Stimulated activated CD8-positive, alpha-beta memory T cell treated with anti-CD3 and anti-CD28 coated beads, Interleukin-4, amount 100 ng/mL, for 48 hours (primary cell): Measurements from ENCODE around the gene CNTNAP4.

Experiments used
- DNase-seq: peaks from one replicate; pipeline ENCODE4 v3.0.0-alpha.2; 2020

Gene CNTNAP4

DNA sequence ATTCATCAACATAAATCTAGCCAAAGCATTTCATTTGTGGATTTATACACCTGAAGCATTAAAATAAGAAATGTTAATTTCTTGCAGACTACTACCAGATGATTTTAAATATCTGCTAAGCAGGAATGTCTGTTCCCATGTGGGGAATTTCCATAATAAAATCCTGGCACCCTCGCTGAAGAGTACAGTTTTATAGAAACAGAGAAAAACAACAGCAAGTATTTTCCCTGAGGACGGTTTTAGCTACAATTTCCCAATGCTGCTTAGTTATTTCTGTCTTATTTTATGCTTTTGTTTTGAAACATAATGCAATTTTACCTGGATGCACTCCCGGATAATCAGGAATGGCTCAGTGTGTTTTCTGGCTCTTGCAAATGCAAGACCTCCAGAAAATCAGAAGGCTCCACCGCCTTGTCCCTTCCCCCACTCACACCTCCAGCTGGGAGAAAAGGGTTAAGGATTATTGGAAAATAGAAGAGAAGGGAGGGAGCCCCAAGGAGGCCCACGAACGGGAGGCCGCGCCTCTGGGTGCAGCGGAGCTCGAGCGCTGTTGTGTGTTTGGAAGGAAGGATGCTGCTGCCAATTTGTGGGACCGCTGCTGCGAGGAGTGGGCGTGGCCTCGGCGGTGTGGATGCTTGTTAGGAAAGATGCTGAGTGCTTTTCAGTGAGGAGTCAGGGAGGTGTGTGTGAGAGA is at the start of gene CNTNAP4:
TSS of gene CNTNAP4 (plus strand) at position 657 of the 694 bp plus-strand sequence. CDS start 262 bp downstream, outside the sequence.
- DNase-seq, result no peak

DNA sequence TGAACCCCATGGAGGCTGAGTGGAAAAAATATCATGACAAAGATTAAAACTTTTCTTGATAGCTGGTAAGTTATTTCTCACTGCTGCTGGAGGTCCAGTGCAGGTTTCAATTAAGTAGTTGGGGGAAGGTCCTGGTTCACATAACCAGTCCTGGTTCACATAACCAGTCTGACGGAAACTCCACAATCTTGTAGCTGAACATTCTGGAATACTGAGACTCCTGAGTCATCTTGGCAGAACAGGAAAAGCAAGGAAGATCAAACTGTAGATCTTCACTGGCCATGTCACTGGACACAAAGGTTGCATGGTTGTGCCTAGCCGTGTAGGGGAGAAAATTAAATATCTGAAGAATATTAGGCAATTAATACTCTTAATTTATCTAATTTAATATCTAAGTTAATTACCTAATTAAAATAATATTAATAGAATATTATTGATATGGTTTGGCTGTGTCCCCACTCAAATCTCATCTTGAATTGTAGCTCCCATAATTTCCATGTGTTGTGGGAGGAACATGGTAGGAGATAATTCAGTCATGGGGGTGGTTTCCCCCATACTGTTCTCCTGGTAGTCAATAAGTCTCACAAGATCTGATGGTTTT is 48.6 kb upstream of the CNTNAP4 start:
- no peak for DNase-seq

DNA sequence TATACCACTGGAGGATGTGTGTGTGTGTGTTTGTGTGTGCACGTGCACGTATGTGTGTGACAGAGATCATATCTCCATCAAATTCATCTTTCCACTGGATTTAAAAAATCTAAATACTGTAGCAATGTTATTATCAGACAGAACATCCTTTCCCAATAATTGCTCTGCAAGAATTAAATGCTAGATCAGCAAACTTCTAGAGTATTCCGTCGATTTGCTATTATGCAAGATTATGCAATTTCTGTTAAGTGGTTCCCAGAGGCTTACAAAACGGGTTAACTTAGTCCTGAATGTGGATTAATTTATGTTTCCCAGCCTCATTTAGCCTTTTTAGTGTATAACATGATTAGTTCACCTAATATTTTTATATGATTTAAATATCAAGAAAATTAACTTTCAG is 44.5 kb upstream of the CNTNAP4 start:
- no peak for DNase-seq

DNA sequence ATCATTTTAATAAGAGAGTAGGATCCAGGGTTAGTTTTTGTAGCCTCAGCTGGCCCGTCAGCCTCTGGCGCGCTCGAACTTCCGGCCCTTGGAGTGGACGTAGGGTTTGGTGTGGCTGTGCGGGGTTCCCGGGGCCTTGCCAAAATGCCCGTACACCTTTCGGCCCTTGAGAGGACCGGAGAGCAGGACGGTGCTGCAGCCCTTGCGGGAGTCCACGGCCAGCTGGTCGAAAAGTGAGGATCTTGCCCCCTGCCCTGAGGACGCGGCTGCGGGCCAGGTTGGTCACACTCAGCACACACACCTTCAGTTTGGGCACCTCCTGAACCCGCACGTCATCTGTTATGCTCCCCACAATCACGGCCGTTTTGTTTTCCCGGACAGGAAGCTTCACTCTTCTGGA is 42.2 kb upstream of the CNTNAP4 start:
- no peak for DNase-seq

DNA sequence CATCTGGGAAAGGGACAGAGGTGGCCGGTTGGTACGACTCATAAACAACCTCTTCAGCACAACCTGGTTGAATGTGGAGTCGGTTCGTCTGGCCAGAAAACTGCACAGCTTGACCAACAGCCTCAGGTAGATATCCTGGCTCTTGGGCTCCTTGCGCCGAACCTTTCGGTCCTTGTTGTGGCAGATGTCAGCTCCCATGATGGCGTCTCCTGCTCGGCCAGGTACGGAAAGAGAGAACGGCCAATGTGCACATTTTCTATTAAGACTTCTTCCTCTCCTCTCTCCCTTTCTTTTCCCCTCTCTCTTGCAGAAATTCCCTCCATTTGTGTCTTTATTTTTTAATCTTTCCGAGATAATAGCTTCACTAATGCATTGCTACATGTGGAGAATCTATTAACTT is 41.8 kb upstream of the CNTNAP4 start:
- no peak for DNase-seq

DNA sequence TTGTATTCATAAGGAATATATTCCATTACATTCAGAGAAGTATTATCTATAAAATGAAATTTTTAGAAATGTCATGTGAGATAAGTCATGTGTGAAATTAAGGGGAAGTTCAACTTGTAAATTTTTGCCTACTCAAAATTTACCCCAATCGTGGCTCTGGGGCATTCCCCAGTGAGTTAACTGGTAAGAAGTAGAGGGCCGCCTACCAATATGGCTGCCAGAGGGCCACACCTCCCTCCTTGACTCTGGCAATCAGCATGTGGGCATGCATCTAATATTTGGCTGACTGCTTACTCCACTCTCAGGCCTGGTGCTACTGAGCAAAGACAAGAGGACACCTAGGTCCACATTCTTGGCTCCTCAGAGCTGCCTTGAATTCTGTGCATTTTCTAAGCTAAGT is 39.7 kb upstream of the CNTNAP4 start:
- no peak for DNase-seq

- no peak for DNase-seq
These were observed 35.4 kb upstream of the CNTNAP4 start for GRCh38 chr16:76241755-76242154.

DNA sequence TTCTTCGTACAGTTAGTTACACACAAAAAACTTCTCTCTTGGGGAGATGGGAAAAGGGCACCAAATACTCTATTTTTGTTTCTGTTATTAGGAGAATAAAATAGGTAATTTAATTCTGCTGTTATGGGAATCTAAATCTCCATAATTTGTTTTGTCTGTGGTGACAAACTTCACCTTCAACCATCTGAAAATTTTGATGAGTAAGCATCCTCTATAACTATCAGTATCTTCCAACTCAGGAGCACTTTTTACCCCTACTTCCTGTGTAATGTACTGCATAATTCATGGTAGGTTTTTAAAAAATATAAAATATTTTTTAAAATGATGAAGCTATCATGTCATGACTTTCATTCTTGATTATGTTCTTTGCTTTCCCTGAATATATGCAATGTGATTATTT is 33.6 kb upstream of the CNTNAP4 start:
- DNase-seq, result no peak

DNA sequence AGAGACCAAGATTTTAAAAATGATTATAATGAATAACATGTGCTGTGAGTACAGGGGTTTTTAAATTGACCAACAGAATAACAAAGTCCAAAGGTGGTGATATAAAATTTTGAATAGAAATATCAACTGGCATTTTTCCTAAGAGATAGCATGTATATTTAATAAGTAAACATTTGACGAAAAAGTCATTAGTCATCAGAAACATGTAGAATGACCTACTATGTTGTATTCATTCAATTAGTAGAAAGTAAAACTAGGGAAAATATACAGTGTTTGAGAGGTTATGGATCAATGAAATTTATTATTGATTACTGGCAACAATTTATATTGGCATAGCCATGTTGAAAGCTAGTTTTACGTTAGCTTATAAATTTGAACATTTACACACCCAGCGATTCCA is 30.6 kb upstream of the CNTNAP4 start:
- DNase-seq, result no peak

DNA sequence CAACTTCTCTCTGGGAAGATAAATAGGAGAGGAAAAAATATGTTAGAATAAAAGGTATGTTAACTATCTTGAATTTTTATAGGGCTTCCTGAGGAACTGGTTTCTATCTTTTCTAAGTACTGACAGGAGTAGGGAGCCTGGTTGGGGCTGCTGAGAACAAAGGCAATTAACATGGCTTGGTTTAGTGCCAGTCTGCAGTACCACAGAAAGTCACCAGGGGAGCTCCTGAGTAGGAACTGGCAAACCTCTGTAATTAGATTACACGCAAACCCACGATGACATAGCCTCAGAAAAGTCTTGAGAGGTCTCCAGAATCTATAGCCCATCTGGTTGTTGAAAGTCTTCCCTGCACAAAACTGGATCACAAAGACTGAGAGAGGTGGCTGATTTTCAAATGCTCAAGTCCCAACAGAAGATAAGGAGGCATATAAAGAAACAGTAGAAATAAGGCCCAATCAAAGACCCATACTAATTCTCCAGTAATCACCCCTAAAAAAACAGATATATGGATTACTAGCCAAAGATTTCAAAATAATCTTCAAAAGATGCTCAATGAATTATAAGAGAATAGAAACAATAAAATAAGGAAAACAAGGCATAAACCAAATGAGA is 11.7 kb upstream of the CNTNAP4 start:
- DNase-seq, result peak; percentile 47

GRCh38 chr16:76268824-76269223 is 8.4 kb upstream of the CNTNAP4 start:
- DNase-seq, result no peak

DNA sequence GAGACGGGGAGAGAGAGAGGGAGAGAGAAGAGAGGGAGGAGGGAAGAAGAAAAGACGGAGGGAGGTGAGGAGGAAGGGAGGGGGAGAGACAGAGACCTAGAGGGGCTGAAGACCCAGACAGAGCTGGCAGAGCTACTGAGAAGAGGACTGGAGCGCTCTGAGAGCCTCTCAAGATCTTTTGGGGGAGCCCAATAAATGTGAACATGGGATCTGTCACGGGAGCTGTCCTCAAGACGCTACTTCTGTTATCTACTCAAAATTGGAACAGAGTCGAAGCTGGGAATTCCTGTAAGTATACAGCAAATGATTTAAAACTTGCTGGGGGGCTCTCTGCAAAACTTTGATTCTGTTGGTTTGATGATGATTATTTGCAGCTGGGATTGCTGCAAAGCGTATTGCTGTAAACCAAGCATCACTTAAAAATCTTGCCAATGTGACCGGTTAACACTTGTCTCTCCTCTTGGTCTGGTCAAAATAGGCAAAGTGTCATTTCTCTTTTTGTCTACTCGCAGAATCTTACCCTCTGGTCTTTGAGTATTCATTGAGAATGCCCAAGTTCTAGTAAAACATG is 344 bp downstream of the CNTNAP4 start:
- DNase-seq, result no peak

DNA sequence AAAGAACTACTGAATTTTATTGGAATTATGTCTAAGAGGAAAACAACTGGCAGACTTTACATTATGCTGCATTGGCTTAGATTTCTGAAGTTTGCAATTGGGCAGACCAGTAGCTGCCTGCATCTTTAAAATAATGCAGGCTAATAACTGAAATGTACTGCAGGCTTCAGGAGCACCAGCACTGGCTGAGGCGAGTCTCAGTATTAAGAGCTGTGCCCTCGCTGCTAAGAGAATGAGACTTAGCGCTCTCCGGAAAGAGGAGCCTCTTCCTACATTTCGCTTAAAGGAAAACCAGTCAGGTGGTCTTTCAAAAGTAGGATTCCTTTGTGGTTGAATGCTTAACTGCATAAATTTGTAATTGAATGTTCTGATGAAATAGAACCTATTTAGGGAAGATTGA is 885 bp downstream of the CNTNAP4 start:
- DNase-seq, result no peak

DNA sequence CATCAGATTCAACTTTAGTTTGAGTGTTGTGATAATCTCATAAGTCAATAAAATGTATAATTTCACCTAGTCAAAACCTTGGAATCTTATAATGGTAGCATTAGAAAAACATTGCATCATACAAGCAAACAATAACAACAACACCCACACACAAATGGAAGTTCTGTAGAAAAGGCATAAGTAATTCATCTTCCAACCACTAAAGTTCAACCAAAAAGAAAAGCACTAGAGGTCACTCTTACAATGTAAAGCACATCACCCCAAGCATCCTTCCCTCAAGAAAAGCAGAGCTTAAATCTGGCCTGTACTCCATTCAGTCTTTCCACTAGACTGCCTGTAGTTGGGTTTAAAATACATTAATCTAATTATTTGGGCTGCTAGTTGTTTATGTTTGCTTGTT is 1.8 kb downstream of the CNTNAP4 start:
- no peak for DNase-seq

DNA sequence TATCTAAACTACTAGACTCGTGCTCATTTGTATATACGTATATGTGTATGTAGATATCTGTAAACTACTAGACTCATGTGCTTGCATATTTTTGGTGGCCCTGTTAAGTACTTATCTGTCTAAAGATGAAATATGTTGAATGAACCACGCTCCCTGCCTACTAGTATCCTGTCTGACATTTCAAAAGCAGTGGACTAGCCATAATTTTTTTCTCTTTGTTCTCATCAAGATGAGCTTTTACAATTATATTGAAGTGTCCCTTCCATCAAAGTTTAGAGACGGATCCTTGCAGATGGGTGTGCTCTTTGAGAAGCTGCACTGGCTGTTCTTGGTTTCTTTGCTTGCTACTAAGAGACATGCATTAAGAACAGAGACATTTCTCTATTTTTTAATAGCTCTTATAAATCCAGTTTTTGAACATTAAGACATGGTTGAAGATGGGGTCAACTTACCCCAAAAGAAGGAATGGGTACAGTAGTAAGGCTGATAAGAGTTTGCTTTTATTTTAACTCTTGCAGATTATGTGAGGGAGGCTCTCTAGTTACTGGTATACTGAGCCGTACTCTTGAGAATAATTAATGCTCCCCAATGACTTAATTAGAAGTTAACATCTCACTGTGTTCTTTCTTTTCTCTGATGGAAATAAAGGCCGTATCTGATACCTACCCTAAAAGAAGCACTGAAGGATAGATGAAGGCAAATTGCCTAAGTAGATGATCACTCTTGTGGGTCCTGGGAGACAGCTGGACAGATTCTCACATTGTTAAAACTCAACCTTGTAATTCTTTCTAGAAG is 3.4 kb downstream of the CNTNAP4 start:
- DNase-seq, result no peak

DNA sequence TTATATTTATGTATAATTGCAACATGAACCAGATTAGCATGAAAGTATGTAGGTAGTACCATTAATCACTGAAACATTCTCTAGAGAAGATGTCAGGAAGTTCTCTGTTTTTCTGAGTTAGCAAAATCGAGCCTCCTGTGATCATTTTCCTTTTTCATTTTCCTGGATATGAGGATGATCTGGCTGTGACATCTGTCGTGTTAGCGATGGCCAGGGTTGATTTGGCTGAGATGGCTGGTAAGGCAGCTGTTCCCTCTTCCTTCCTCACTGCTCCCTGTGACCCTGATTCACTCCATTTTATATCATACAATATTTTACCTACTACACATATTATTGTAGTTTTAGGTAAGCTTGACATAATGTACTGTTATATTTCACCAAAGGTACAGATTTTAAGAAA is 10.3 kb downstream of the CNTNAP4 start:
- no peak for DNase-seq

DNA sequence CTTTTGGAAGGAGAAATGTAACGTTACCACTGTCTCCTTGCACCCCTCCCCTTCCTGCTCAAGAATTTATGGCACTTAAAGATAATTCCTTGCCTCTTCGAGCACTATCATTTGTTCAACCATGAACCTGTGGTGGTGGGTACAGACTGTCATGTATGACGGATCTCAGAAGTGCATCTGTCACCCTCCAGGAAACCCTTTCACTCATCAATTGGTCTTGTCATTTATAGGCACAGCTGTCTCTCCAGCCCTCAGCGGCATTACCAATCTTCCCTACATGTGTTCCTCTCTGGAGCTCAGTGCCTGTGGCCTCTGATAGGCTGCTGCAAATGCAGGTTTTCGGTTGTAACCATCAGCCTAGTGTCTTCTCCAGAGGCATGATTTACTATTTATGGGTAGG is 15.0 kb downstream of the CNTNAP4 start:
- DNase-seq, result no peak

DNA sequence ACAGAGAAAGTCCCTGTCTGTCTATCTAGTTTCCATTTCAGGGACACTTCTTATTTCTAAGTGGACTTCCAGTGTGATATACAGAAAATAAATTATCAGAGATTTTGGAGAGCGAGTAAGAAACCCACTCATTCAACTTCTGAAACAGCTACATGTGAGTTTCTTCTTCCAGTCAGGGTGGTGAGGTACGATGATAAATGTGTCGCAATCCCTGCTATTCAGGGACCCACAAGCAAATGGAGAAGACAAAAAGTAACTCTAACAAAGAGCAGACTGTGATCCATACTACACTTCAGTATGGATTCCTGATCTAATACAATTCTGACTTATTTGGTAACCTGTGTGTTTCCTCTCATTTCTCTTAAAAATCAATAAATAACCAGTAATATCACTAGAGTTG is 16.8 kb downstream of the CNTNAP4 start:
- DNase-seq, result no peak

DNA sequence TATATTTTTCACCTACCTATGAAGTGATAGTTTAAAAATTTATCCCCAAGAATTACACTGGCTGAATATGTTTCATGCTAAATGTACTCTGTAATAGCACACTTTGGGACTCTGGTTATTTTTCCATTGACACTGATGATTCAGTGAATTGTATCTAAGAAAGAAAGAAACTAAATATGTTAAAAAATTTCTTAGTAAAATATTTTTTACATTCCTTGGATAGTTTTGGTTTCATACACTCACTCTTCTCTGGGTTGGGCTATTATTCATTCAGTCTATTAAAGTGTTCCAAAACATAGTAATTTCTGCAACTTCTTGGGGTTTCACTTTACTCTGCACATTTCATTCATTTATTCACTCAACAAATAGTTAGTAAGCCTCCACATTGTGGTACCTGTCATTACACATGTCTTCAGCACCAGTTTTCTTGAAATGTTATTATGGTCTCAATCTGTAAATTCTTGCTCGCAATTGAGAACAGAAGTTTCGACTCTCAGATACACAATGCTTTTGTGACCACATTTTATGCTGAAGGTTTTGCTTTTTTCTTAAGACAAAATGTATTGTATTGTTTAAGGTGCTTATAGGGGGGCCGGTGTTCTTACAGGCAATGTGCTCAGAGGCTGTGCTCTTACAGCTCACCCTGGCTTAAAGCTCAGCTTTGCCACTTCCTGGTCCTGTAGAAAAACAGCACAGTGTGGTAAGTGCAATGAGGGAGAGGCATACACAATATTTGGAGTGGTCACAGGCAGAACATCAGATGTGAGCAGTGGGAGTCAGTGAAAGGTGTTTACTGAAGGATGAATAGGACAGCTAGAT is 17.4 kb downstream of the CNTNAP4 start:
- no peak for DNase-seq

DNA sequence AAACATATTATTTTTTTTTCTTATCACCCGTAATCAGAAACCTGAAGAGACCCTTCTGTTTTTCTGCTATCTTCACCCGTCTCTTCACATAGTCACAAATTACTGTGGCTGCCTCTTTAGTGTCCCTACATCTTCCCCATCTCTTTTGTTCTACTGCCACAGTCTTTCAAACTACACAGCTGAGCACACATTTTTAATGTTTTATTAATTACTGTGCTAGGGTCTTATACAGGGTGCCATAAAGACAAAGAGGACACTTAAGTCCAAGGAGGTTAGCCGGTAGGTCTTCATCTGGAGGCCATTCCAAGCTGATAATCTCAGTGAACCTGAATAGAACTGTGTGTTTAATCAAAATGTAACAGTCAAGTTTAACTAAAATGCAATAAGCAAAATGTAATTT is 20.7 kb downstream of the CNTNAP4 start:
- no peak for DNase-seq

DNA sequence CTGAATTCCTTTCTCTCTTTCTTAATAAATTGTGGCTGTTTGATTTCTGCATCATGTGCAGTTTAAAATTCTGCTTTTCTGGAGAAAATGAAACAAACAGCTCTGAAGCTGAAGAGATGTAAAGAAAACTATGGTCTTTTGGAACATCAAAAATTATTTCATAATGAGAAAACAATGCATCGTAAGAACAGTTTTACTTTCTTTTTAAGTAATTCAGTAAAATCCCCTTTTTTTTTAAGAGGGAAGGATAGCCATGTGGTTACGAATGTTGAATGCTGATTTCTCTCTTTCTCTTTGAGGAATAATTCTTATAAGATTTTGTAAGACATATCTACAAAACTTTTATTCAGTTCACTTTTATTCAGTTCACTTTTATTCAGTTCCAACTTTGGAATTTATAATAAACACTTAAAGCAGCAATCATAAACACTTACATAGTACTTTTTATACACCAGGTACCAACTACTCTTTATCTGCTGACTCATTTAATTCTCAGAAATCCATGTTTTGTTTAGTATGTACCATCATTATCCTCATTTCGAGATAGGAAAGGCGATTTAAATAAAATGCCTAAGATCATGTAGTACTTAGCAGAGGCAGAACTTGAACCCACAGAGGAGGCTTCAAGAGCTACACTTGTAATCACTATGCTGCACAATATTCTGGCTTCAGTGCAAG is 26.6 kb downstream of the CNTNAP4 start:
- DNase-seq, result no peak
